OCI-M2 (cell line): Measurements from ENCODE around the gene MTG1.
"Not testable (repeated sequence)": the region's sequence is repeated elsewhere in the genome, so short reads cannot be mapped to it uniquely, and the experiment has no call there.

Experiments
- DNase-seq: peaks from one replicate; lab custom pipeline; 2025; ENCODE audit not compliant: unreplicated experiment; lab: John Stamatoyannopoulos, UW

The MTG1 gene

GRCh38 chr10:133396035-133396624 lies 2.2 kb downstream of the MTG1 start:
- no peak for DNase-seq

- DNase-seq: no peak
Measured at GRCh38 chr10:133397938-133398337, 4.0 kb downstream of the MTG1 start.

GRCh38 chr10:133399123-133399601 lies 5.2 kb downstream of the MTG1 start:
- no peak for DNase-seq

GRCh38 chr10:133400624-133401424 lies 6.9 kb downstream of the MTG1 start:
- no peak for DNase-seq

GRCh38 chr10:133401500-133401899 lies 7.5 kb downstream of the MTG1 start:
- DNase-seq: no peak

GRCh38 chr10:133401981-133402725 lies 8.2 kb downstream of the MTG1 start:
- DNase-seq: no peak

GRCh38 chr10:133403359-133403758 lies 9.4 kb downstream of the MTG1 start:
- DNase-seq: no peak

- DNase-seq: no peak
Measured at GRCh38 chr10:133403784-133404183, 9.8 kb downstream of the MTG1 start.

GRCh38 chr10:133405272-133405671 lies 11.3 kb downstream of the MTG1 start:
- DNase-seq: no peak

GRCh38 chr10:133405844-133406527 lies 12.0 kb downstream of the MTG1 start:
- DNase-seq: no peak

GRCh38 chr10:133411523-133412380 lies 17.8 kb downstream of the MTG1 start:
- no peak for DNase-seq

- no peak for DNase-seq
Measured at GRCh38 chr10:133412381-133412711, 18.4 kb downstream of the MTG1 start.

GRCh38 chr10:133414401-133414800 lies 20.4 kb downstream of the MTG1 start:
- DNase-seq: not testable (repeated sequence)

GRCh38 chr10:133415752-133416151 lies 21.8 kb downstream of the MTG1 start:
- DNase-seq: no peak

GRCh38 chr10:133418289-133418993 lies 24.5 kb downstream of the MTG1 start:
- DNase-seq: no peak

GRCh38 chr10:133419211-133419950 lies 25.4 kb downstream of the MTG1 start:
- no peak for DNase-seq

- no peak for DNase-seq
Measured at GRCh38 chr10:133420028-133420427, 26.1 kb downstream of the MTG1 start.

GRCh38 chr10:133420579-133420978 lies 26.6 kb downstream of the MTG1 start:
- no peak for DNase-seq
